ENCODE data around the gene MUC5B. TPM values are rescaled to one million over a fixed set of nuclear protein-coding genes. Genes with fewer than 3 reads are reported as not detected.
A peak's percentile ranks its signal among the peaks of the same experiment; 100 is the strongest.

Gene MUC5B
- total and polyA plus RNA-seq, 2 donors (not counting 3 experiments of a cell fraction or from before 2014, with no cell fraction given): not detected

- intact Hi-C loops (cut with micrococcal nuclease): loop anchor here (2.0 to 10.0 kb wide), 3 partner anchors 82 to 272 kb away; partner anchors contain the start of genes BRSK2 and DUSP8
- H4K20me1 ChIP-seq (replicated peaks; ENCODE audit: control insufficient read depth, extremely low read depth, insufficient read depth, low read length): no peaks in the 10 kb centered on the region
- peak; percentile 17 for DNase-seq (ENCODE audit: low read depth, low spot score)
- no peak overlapping the region for H3K4me3 ChIP-seq (replicated peaks in 1 of 3; ENCODE audit: insufficient read depth in 1 of 3, low read depth in 1 of 3, low read length in 3 of 3)
- no peak overlapping the region for H2AFZ ChIP-seq (ENCODE audit: low read depth, low read length)
- POLR2A ChIA-PET: no interaction called here
- H3K27ac ChIP-seq (ENCODE audit: insufficient read depth, low read depth, low read length): no peak overlapping the region
- FAIRE-seq: no peak
- H3K79me2 ChIP-seq (ENCODE audit: control insufficient read depth, insufficient read depth, low read length): peaks cover 79% of the 10 kb centered on the region
- H3K9me3 ChIP-seq (replicated peaks; ENCODE audit: control insufficient read depth, insufficient read depth, low read length): no peaks in the 10 kb centered on the region
- H3K9me1 ChIP-seq (replicated peaks; ENCODE audit: control insufficient read depth, extremely low read depth, insufficient read depth, low read length): no peaks in the 10 kb centered on the region
- TF ChIP-seq MYC (IDR thresholded peaks at IDR 0.05; ENCODE audit: low read depth, low read length) (no peak), POLR2AphosphoS5 (IDR thresholded peaks at IDR 0.05; ENCODE audit: insufficient read depth, low read depth, low read length) (no peak), EZH2 (IDR thresholded peaks at IDR 0.05; ENCODE audit: borderline replicate concordance, low read depth, low read length, severe bottlenecking) (no peak), CTCF (IDR thresholded peaks at IDR 0.05; ENCODE audit: extremely low read depth in 1 of 2, insufficient read depth in 1 of 2, low read depth in 1 of 2, low read length in 2 of 2) (peak; percentile 44 to 48), POLR2A (IDR thresholded peaks at IDR 0.05; ENCODE audit: low read depth, low read length) (no peak)
- H3K4me1 ChIP-seq (ENCODE audit: control insufficient read depth, extremely low read depth, insufficient read depth, low read length): peaks cover 6% of the 10 kb centered on the region
- no peak overlapping the region for H3K4me2 ChIP-seq (ENCODE audit: insufficient read depth, low read length)
- dilution Hi-C loops (cut with MboI; ENCODE audit: extremely low pct_ligation_motif_present, low sequenced_read_pairs): no loop called here
- H3K36me3 ChIP-seq (ENCODE audit: control insufficient read depth in 2 of 2, extremely low read depth in 1 of 2, insufficient read depth in 2 of 2, low read length in 2 of 2): peaks cover 0 to 4% of the 10 kb centered on the region in 2 experiments
- no peak overlapping the region for H3K9ac ChIP-seq (replicated peaks; ENCODE audit: extremely low read depth, insufficient read depth, low read length)
- no TSS peak for BruUV-seq (replicated peaks)
- no peaks in the 10 kb centered on the region for H3K27me3 ChIP-seq (ENCODE audit: control insufficient read depth in 2 of 2, insufficient read depth in 2 of 2, low read length in 2 of 2)
- CTCF ChIA-PET: interaction anchor here (1.3 kb wide), 1 partner anchor 101 kb away, joined by 4 read pairs; no protein-coding TSS in a partner anchor
Observed at GRCh38 chr11:1303126-1303821, 80.4 kb downstream of the MUC5B start.

Data from endothelial cell of umbilical vein (primary cell).